ENCODE results near the gene MMP23B.

MMP23B gene

DNA sequence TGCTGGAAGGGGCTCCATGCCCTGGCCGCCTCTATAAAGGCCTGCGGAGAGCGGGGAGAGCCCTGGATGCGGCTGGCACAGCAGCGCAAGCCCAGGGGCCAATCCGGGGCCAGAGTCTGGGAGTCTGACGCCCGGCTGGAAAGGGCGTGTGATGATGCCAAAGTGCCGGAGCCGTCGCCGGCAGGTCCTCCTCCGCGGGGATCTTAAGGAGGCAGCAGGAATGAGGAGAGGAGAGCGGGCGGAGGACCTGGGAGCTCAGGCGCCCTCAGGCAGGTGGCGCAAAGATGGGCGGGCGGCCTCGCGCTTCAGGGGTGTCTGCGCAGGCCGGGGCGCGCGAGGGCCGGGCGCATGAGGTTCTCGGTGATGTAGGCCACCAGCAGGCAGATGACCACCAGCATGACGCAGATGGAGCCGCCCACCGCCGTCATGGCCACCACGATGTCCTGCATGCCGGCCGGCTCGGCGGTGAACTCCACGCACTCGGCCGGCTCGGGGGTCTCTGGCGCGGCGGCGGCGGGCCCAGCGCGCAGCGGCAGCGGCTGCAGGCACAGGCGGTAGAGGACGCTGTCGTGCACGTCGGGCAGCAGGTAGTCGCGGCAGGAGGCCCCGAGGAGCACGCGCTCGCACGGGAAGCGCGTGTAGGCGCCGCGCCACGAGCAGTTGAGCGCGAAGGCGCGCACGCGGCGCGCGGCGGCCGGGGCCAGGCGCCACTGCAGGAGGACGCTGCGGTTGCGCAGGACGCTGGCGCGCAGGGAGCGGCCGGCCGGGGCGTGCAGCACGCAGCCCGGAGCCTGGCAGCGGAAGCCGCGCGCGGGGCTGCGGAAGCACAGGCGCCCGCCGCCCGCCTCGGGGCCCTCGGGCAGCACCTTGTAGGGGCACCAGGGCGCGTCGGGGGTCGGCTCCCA is 32.7 kb upstream of the MMP23B start:
- no peaks in the 10 kb centered on the region for H3K36me3 ChIP-seq (replicated peaks)
- peaks cover 4% of the 10 kb centered on the region; the same call in 1 of the 2 replicates for H3K27me3 ChIP-seq (ENCODE audit: low read depth)
- H3K4me3 ChIP-seq: no peak overlapping the region
- no peaks in the 10 kb centered on the region for H3K4me1 ChIP-seq
- no peak for DNase-seq (ENCODE audit: low spot score in 2 of 2)
- in situ Hi-C loops (cut with MboI; ENCODE audit: low sequenced_read_pairs): no loop called here
- no peaks in the 10 kb centered on the region for H3K9me3 ChIP-seq

GRCh38 chr1:1599935-1600860 is 31.8 kb upstream of the MMP23B start, which contains the start of gene FNDC10:
FNDC10 (minus strand) TSS chr1:1600135; CDS start chr1:1600015, 120 bp downstream.
- no peaks in the 10 kb centered on the region for H3K9me3 ChIP-seq
- H3K27me3 ChIP-seq (ENCODE audit: low read depth): peaks cover 4% of the 10 kb centered on the region; the same call in 1 of the 2 replicates
- no peak within 1 kb of the TSS for H3K4me3 ChIP-seq
- no peaks in the 10 kb centered on the region for H3K36me3 ChIP-seq (replicated peaks)
- no peak for DNase-seq (ENCODE audit: low spot score in 2 of 2)
- H3K4me1 ChIP-seq: no peaks in the 10 kb centered on the region
- in situ Hi-C loops (cut with MboI; ENCODE audit: low sequenced_read_pairs): no loop called here

- Histone ChIP-seq H3K36me3 (replicated peaks) (no peaks in the 10 kb centered on the region), H3K27me3 (ENCODE audit: low read depth) (peaks cover 4% of the 10 kb centered on the region; the same call in 1 of the 2 replicates), H3K9me3 (no peaks in the 10 kb centered on the region), H3K4me1 (no peaks in the 10 kb centered on the region), H3K4me3 (no peak overlapping the region)
- DNase-seq (ENCODE audit: low spot score in 2 of 2): no peak
- in situ Hi-C loops (cut with MboI; ENCODE audit: low sequenced_read_pairs): no loop called here
These were observed 31.0 kb upstream of the MMP23B start for GRCh38 chr1:1600861-1601563.

GRCh38 chr1:1601564-1602303 is 30.2 kb upstream of the MMP23B start:
- H3K4me3 ChIP-seq: no peak overlapping the region
- no peaks in the 10 kb centered on the region for H3K36me3 ChIP-seq (replicated peaks)
- H3K9me3 ChIP-seq: no peaks in the 10 kb centered on the region
- in situ Hi-C loops (cut with MboI; ENCODE audit: low sequenced_read_pairs): no loop called here
- no peak for DNase-seq (ENCODE audit: low spot score in 2 of 2)
- no peaks in the 10 kb centered on the region for H3K4me1 ChIP-seq
- no peaks in the 10 kb centered on the region; the same call in 1 of the 2 replicates for H3K27me3 ChIP-seq (ENCODE audit: low read depth)

DNA sequence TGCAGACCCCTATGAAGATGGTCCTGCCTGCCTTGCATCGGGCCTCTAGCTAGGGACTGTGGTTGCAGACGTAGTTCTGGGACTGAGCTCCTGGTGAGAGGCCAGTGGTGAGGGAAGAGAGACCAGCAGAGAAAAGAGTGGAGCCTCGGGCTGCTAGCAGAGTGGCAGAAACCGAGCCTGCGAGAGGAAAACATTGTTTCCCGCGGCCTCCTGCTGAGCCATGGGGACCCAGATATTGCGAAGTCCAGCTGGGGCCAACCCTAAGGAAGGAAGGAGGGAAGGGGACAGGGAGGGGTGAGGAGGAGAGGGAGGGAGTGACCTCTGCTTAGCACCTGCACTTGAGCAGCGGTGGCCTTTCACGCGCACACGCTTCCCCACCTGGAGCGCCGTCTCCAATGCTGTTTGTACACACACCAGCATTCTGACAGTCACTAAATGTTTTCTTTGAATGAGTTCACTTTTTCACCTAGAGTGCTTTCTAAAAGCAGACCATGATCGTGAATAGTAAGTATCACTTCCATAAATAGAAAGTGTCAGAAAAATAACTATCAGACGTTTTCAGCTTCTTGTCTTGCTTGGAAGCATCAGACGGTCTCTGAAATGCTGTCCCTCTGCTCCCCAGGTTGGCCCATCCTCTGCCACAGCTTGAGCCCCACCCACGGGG is 29.5 kb upstream of the MMP23B start:
- Histone ChIP-seq H3K27me3 (ENCODE audit: low read depth) (no peaks in the 10 kb centered on the region), H3K4me3 (no peak overlapping the region)
- in situ Hi-C loops (cut with MboI; ENCODE audit: low sequenced_read_pairs): no loop called here

GRCh38 chr1:1602968-1603506 is 28.9 kb upstream of the MMP23B start:
- no peak overlapping the region for H3K4me3 ChIP-seq
- H3K4me1 ChIP-seq: no peaks in the 10 kb centered on the region
- H3K36me3 ChIP-seq (replicated peaks): no peaks in the 10 kb centered on the region
- H3K9me3 ChIP-seq: no peaks in the 10 kb centered on the region
- in situ Hi-C loops (cut with MboI; ENCODE audit: low sequenced_read_pairs): no loop called here
- no peaks in the 10 kb centered on the region for H3K27me3 ChIP-seq (ENCODE audit: low read depth)
- DNase-seq (ENCODE audit: low spot score in 2 of 2): no peak

More for the DNA sequence above, 29.5 kb upstream of the MMP23B start:
- no peak for DNase-seq (ENCODE audit: low spot score in 2 of 2)
- no peaks in the 10 kb centered on the region for H3K4me1 ChIP-seq
- no peaks in the 10 kb centered on the region for H3K36me3 ChIP-seq (replicated peaks)
- H3K9me3 ChIP-seq: no peaks in the 10 kb centered on the region

DNA sequence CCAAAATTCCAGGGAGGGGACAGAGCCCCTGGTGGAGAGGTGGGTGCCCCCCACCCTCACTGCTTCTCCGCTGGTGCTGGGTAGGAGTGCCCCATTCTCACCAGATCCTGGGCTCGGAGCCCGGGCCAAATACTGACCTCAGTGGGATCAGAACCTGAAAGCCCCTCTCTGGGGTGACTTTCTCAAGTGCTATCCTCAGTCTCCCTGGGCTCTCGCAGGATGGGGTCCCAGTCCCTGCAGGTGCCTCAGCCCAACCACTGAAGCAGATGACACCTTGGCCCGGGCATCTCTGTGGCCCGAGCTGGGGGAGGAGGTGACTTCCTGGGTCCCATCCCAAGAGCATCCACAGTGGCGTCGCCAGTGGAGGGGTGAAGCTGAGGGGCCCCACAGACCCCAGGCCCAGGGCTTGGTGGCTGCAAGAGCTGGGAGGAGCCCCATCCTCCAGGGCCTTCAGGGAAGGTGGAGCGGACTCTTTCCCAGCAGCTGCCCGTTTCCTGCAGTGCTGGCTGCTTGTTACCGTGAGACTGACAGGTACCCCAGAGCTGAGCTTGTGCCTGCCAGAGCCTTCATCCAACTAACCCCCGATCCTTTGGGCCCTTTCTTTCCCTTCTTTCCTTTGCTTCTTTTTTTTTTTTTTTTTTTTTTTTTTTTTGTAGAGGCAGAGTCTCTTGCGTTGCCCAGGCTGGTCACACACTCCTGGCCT is 28.2 kb upstream of the MMP23B start:
- Histone ChIP-seq H3K4me3 (no peak overlapping the region), H3K9me3 (no peaks in the 10 kb centered on the region), H3K4me1 (no peaks in the 10 kb centered on the region), H3K27me3 (ENCODE audit: low read depth) (no peaks in the 10 kb centered on the region), H3K36me3 (replicated peaks) (no peaks in the 10 kb centered on the region)
- in situ Hi-C loops (cut with MboI; ENCODE audit: low sequenced_read_pairs): no loop called here
- no peak for DNase-seq (ENCODE audit: low spot score in 2 of 2)

- no peak overlapping the region for H3K4me3 ChIP-seq
- no peaks in the 10 kb centered on the region for H3K36me3 ChIP-seq (replicated peaks)
- no peaks in the 10 kb centered on the region for H3K27me3 ChIP-seq (ENCODE audit: low read depth)
- DNase-seq (ENCODE audit: low spot score in 2 of 2): no peak
- in situ Hi-C loops (cut with MboI; ENCODE audit: low sequenced_read_pairs): no loop called here
- H3K9me3 ChIP-seq: no peaks in the 10 kb centered on the region
- no peaks in the 10 kb centered on the region for H3K4me1 ChIP-seq
These were observed 27.5 kb upstream of the MMP23B start for GRCh38 chr1:1604374-1605033.

GRCh38 chr1:1605034-1605591 is 26.9 kb upstream of the MMP23B start:
- in situ Hi-C loops (cut with MboI; ENCODE audit: low sequenced_read_pairs): no loop called here
- no peaks in the 10 kb centered on the region for H3K36me3 ChIP-seq (replicated peaks)
- H3K9me3 ChIP-seq: no peaks in the 10 kb centered on the region
- no peaks in the 10 kb centered on the region for H3K27me3 ChIP-seq (ENCODE audit: low read depth)
- no peaks in the 10 kb centered on the region for H3K4me1 ChIP-seq
- no peak overlapping the region for H3K4me3 ChIP-seq
- DNase-seq (ENCODE audit: low spot score in 2 of 2): no peak

GRCh38 chr1:1605724-1606123 is 26.2 kb upstream of the MMP23B start:
- H3K4me1 ChIP-seq: no peaks in the 10 kb centered on the region
- H3K36me3 ChIP-seq (replicated peaks): no peaks in the 10 kb centered on the region
- no peaks in the 10 kb centered on the region for H3K27me3 ChIP-seq (ENCODE audit: low read depth)
- in situ Hi-C loops (cut with MboI; ENCODE audit: low sequenced_read_pairs): no loop called here
- no peak for DNase-seq (ENCODE audit: low spot score in 2 of 2)
- no peaks in the 10 kb centered on the region for H3K9me3 ChIP-seq
- no peak overlapping the region for H3K4me3 ChIP-seq

DNA sequence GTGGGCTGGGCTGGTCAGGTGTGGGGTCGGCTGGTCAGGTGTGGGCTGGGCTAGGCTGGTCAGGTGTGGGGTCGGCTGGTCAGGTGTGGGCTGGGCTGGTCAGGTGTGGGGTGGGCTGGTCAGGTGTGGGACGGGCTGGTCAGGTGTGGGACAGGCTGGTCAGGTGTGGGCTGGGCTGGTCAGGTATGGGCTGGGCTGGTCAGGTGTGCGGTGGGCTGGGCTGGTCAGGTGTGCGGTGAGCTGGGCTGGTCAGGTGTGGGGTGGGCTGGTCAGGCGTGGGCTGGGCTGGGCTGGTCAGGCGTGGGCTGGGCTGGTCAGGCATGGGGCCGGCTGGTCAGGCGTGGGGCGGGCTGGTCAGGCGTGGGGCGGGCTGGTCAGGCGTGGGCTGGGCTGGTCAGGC is 25.7 kb upstream of the MMP23B start:
- in situ Hi-C loops (cut with MboI; ENCODE audit: low sequenced_read_pairs): no loop called here
- no peaks in the 10 kb centered on the region for H3K4me1 ChIP-seq
- H3K4me3 ChIP-seq: no peak overlapping the region
- H3K27me3 ChIP-seq (ENCODE audit: low read depth): no peaks in the 10 kb centered on the region
- H3K9me3 ChIP-seq: no peaks in the 10 kb centered on the region
- no peaks in the 10 kb centered on the region for H3K36me3 ChIP-seq (replicated peaks)
- DNase-seq (ENCODE audit: low spot score in 2 of 2): no peak
